HepG2 (cell line): ENCODE measurements around the gene OPRL1. TPM values are rescaled to one million over a fixed set of nuclear protein-coding genes. Genes with fewer than 3 reads are reported as not detected.

Experiments
- ATAC-seq: fragments of 200-7000 bp; cut with Tn5 transposase; 3 replicates; pipeline ENCODE4 v1.9.1; 2020; ENCODE audit warnings: mild to moderate bottlenecking, moderate library complexity
- BruUV-seq: library from RNA; stranded (reverse); fragments of 400-500 nt; replicated peaks from 2 replicates; lab custom pipeline; 2021; lab: Mats Ljungman, UMichigan
- CTCF ChIA-PET: fragments of 300-600 bp; formaldehyde crosslinking; extraction: SDS; loops from one replicate; lab custom pipeline; 2021; ENCODE audit warnings: low total read pairs, inconsistent platforms, low intra/inter-chr PET ratio; lab: Yijun Ruan, JAX
- POLR2A ChIA-PET: fragments of 350-600 bp; sonication (Branson Sonifier 250); formaldehyde crosslinking; loops from one replicate; lab custom pipeline; 2020; ENCODE audit warnings: antibody characterized with exemption, inconsistent platforms; lab: Yijun Ruan, JAX
- DNase-seq: peaks from one replicate; pipeline ENCODE4 v3.0.0-alpha.2; 2015; ENCODE audit warnings: low spot score
- FAIRE-seq: peaks from 3 replicates; lab custom pipeline; 2011; peaks lifted over from hg19 to GRCh38; lab: Jason Lieb, UNC
- H2AFZ ChIP-seq: one replicate; pipeline ENCODE4 v1.6.1; 2011; ENCODE audit warnings: low read length, inconsistent platforms
- H3K27ac ChIP-seq: fragments of 300-600 bp; 3 replicates; pipeline ENCODE4 v1.8.0; 2011; ENCODE audit warnings: mixed run types, mild to moderate bottlenecking, mixed read lengths, low read length, inconsistent platforms; ENCODE audit not compliant: insufficient read depth; ENCODE audit errors: extremely low read length
- H3K27me3 ChIP-seq, 2 experiments: fragments of 200-600 bp in 1 of 2; 2 replicates in 1 of 2; 3 replicates in 1 of 2; pipeline versions ENCODE4 v1.6.0 to v1.8.0; 2011; ENCODE audit warnings: low read length in 2 of 2, mild to moderate bottlenecking in 2 of 2, moderate library complexity in 2 of 2, inconsistent platforms in 1 of 2; ENCODE audit not compliant: insufficient read depth in 2 of 2, control insufficient read depth in 1 of 2
- H3K36me3 ChIP-seq, 2 experiments: fragments of 200-600 bp in 1 of 2; replicated peaks in 1 of 2; 2 replicates in 1 of 2; 3 replicates in 1 of 2; pipeline versions ENCODE4 v1.5.1 to v1.8.0; 2011; ENCODE audit warnings: low read length in 2 of 2, inconsistent platforms in 1 of 2; ENCODE audit not compliant: insufficient read depth in 2 of 2, control insufficient read depth in 1 of 2
- H3K4me1 ChIP-seq: 2 replicates; pipeline ENCODE4 v1.5.1; 2012; ENCODE audit warnings: low read length, inconsistent platforms; ENCODE audit not compliant: insufficient read depth
- H3K4me2 ChIP-seq: 2 replicates; pipeline ENCODE4 v1.6.0; 2011; ENCODE audit warnings: low read depth, low read length, inconsistent platforms
- H3K4me3 ChIP-seq, 3 experiments: fragments of 200-600 bp in 1 of 3; sonication (generic), shearing (Covaris generic) in 1 of 3; replicated peaks in 1 of 3; 2 replicates each; pipeline ENCODE4 v1.5.1; 2011 to 2016; ENCODE audit warnings: low read length in 3 of 3, inconsistent platforms in 2 of 3, low read depth in 2 of 3, mild to moderate bottlenecking in 2 of 3, control low read depth in 1 of 3, mixed read lengths in 1 of 3; ENCODE audit not compliant: insufficient read depth in 1 of 3
- H3K79me2 ChIP-seq: one replicate; pipeline ENCODE4 v1.6.1; 2011; ENCODE audit warnings: low read length, inconsistent platforms; ENCODE audit not compliant: insufficient read depth
- H3K9ac ChIP-seq: 2 replicates; pipeline ENCODE4 v1.6.0; 2011; ENCODE audit warnings: mild to moderate bottlenecking, low read depth, low read length, inconsistent platforms; ENCODE audit not compliant: insufficient read depth
- H3K9me3 ChIP-seq: 2 replicates; pipeline ENCODE4 v1.5.1; 2012; ENCODE audit warnings: mild to moderate bottlenecking, low read length
- H4K20me1 ChIP-seq: 2 replicates; pipeline ENCODE4 v1.6.0; 2011; ENCODE audit warnings: inconsistent platforms, mild to moderate bottlenecking, low read length, moderate library complexity; ENCODE audit not compliant: insufficient read depth
- AGO1 ChIP-seq: fragments of 200-400 bp; formaldehyde crosslinking; IDR thresholded peaks from 2 replicates; pipeline ENCODE4 v1.6.1; 2017; ENCODE audit warnings: mild to moderate bottlenecking, low read depth, low read length, moderate library complexity; ENCODE audit not compliant: poor library complexity, severe bottlenecking
- CEBPB ChIP-seq: IDR thresholded peaks from 2 replicates; pipeline ENCODE4 v1.6.1; 2011; ENCODE audit warnings: low read depth, low read length, improper control_type of control experiment, borderline replicate concordance
- CENPT ChIP-seq: sonication (generic); formaldehyde crosslinking; IDR thresholded peaks from 2 replicates; pipeline ENCODE4 v1.8.0; 2022; ENCODE audit warnings: low read depth, mild to moderate bottlenecking, moderate library complexity, missing genetic modification reagents
- FOXC1 ChIP-seq: sonication (generic); formaldehyde crosslinking; IDR thresholded peaks from 2 replicates; pipeline ENCODE4 v1.8.0; 2022; ENCODE audit warnings: mild to moderate bottlenecking, missing genetic modification reagents, borderline replicate concordance
- HOXA3 ChIP-seq: sonication (generic); formaldehyde crosslinking; IDR thresholded peaks from 2 replicates; pipeline ENCODE4 v1.5.0; 2020; ENCODE audit warnings: missing genetic modification reagents
- MAZ ChIP-seq, 2 experiments: sonication (generic) in 1 of 2; formaldehyde crosslinking in 1 of 2; IDR thresholded peaks; 2 replicates each; pipeline versions ENCODE4 v1.5.0 to v1.6.1; 2012 to 2020; ENCODE audit warnings: low read depth in 2 of 2, mild to moderate bottlenecking in 2 of 2, borderline replicate concordance in 1 of 2, improper control_type of control experiment in 1 of 2, low read length in 1 of 2, missing genetic modification reagents in 1 of 2, moderate library complexity in 1 of 2
- MTA1 ChIP-seq: sonication (generic); formaldehyde crosslinking; IDR thresholded peaks from 2 replicates; pipeline ENCODE4 v1.4.0; 2020; ENCODE audit warnings: missing genetic modification reagents, mild to moderate bottlenecking, borderline replicate concordance
- PAX8 ChIP-seq: sonication (generic); formaldehyde crosslinking; IDR thresholded peaks from 2 replicates; pipeline ENCODE4 v1.8.0; 2022; ENCODE audit warnings: mild to moderate bottlenecking, missing genetic modification reagents, borderline replicate concordance
- PHB2 ChIP-seq: fragments of 450-650 bp; IDR thresholded peaks from 2 replicates; pipeline ENCODE4 v1.6.1; 2018; ENCODE audit not compliant: partially characterized antibody
- POLR2G ChIP-seq: fragments of 200-400 bp; formaldehyde crosslinking; IDR thresholded peaks from 2 replicates; pipeline ENCODE4 v1.6.1; 2018; ENCODE audit warnings: mild to moderate bottlenecking, low read depth, low read length, moderate library complexity
- RBFOX2 ChIP-seq: fragments of 200-400 bp; formaldehyde crosslinking; IDR thresholded peaks from 2 replicates; pipeline ENCODE4 v1.6.1; 2017; ENCODE audit warnings: low read depth, mild to moderate bottlenecking, low read length
- RXRA ChIP-seq: sonication (generic); formaldehyde crosslinking; IDR thresholded peaks from 2 replicates; pipeline ENCODE4 v1.5.1; 2020; ENCODE audit warnings: missing genetic modification reagents
- ZMYM4 ChIP-seq: sonication (generic); formaldehyde crosslinking; IDR thresholded peaks from 2 replicates; pipeline ENCODE4 v1.8.1; 2023; ENCODE audit warnings: mild to moderate bottlenecking, missing genetic modification reagents
- ZNF225 ChIP-seq: sonication (generic); formaldehyde crosslinking; IDR thresholded peaks from 2 replicates; pipeline ENCODE4 v1.4.0; 2020; ENCODE audit warnings: mild to moderate bottlenecking, missing genetic modification reagents
- WGBS: methylation state at CpG from one replicate; pipeline ENCODE4 v1.1.6; 2017; ENCODE audit warnings: low lambda C conversion rate; 5-methylcytosine and 5-hydroxymethylcytosine counted together
- in situ Hi-C: cut with HindIII; loops from 2 replicates; pipeline ENCODE4 v1.10.0; 2017; ENCODE audit warnings: low pct_unique_long_range_greater_than_20kb; ENCODE audit not compliant: extremely low pct_ligation_motif_present
- intact Hi-C: fragments of 100-400 bp; cut with micrococcal nuclease; formaldehyde crosslinking; loops from one replicate; pipeline ENCODE4 v1.10.0; 2022; ENCODE audit not compliant: unreplicated experiment
- polyA plus RNA-seq, 8 experiments: library from polyadenylated mRNA; depleted of rRNA in 3 of 8; stranded (reverse) in 7 of 8; unstranded in 1 of 8; fragments of >200 nt; fragmentation: Illumina TruSeq in 4 of 8; extraction: Trizol in 4 of 8; gene quantifications; 2 replicates each; pipeline versions ENCODE4 v1.2.1 to v1.2.3, GENCODE V29; 2011 to 2016; ENCODE audit warnings: low read depth in 4 of 8, missing spikeins in 1 of 8, mixed read lengths in 1 of 8; ENCODE audit not compliant: insufficient read depth in 1 of 8
- total RNA-seq, 5 experiments: library from RNA; depleted of rRNA; stranded (reverse); fragments of >200 nt; fragmentation: Illumina TruSeq; extraction: Trizol; gene quantifications; 2 replicates each; pipeline ENCODE4 v1.2.3, GENCODE V29; 2016; ENCODE audit warnings: low read depth in 1 of 5
- TF ChIP-seq, protein P1 (sequence below): sonication (generic); formaldehyde crosslinking; IDR thresholded peaks from 2 replicates; pipeline ENCODE4 v1.5.1; 2020; ENCODE audit warnings: mild to moderate bottlenecking, missing genetic modification reagents, moderate library complexity
- TF ChIP-seq, protein P2 (sequence below): sonication (generic); formaldehyde crosslinking; IDR thresholded peaks from 2 replicates; pipeline ENCODE4 v1.8.1; 2022; ENCODE audit warnings: low read depth, mild to moderate bottlenecking, missing genetic modification reagents

The OPRL1 gene
- total and polyA plus RNA-seq, 2 of the 13 experiments (the other 11 are each of a cell fraction or from before 2014, with no cell fraction given): 0.35 to 0.71 TPM

DNA sequence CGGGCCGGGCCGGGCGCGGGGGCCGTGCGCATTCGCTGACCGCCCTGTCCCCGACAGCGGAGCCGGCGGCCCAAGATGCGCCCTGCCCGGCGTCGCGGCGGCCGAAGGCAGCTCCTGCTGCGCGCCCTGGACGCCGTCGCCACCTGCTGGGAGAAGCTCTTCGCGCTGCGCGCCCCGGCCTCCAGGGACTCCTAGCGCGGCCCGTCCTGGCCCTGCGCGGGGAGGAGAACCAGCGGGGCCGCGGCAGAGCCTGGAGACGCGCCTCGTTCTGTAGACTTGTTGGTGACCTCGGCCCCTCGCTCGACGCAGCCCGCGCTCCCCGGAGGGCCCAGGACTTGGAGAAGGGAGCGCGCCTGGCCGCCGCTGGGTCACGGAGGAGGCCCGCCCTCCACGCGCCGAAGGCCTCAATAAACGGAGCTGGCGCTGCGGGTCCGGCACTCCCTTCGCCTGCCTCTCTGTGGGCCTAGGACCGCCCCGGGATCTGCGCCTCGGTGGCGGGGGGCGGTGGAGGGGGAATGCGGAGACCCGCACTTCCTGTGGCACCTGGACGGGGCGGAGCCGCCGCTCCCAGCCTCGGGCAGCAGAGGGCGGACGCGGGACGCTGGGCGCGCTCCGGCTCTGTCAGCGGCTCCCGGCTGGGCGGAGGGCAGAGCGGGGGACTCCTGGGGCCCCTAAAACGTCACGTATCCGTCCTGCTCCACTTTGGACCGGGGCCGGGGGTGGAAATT is 41.2 kb upstream of the OPRL1 start:
- no peak for ATAC-seq
- no peaks in the 10 kb centered on the region for H3K9me3 ChIP-seq
- WGBS: 96% methylated on average over 89 of the region's 91 CpGs
- no peak for FAIRE-seq
- H2AFZ ChIP-seq: no peak overlapping the region
- no peaks in the 10 kb centered on the region for H3K27me3 ChIP-seq
- intact Hi-C loops: no loop called here
- H4K20me1 ChIP-seq: no peaks in the 10 kb centered on the region
- H3K36me3 ChIP-seq: peaks cover 6 to 9% of the 10 kb centered on the region in 2 experiments; a peak in 3 of 5 replicates
- DNase-seq: no peak
- CTCF ChIA-PET: no interaction called here
- in situ Hi-C loops: no loop called here
- POLR2A ChIA-PET: interaction anchor here (3.6 to 10.1 kb wide), 4 partner anchors 15 to 59 kb away, joined by 32 to 252 read pairs (median 40); partner anchors contain the start of genes PRPF6, SAMD10, SOX18 and TCEA2
- no peak overlapping the region for H3K4me2 ChIP-seq
- no peak overlapping the region for H3K9ac ChIP-seq
- H3K79me2 ChIP-seq: peaks cover 18% of the 10 kb centered on the region
- BruUV-seq: no TSS peak
- H3K4me1 ChIP-seq: peaks cover 71% of the 10 kb centered on the region
- H3K4me3 ChIP-seq: no peak overlapping the region
- peak overlapping the region; percentile 45 for H3K27ac ChIP-seq
- TF ChIP-seq, protein P1, sequence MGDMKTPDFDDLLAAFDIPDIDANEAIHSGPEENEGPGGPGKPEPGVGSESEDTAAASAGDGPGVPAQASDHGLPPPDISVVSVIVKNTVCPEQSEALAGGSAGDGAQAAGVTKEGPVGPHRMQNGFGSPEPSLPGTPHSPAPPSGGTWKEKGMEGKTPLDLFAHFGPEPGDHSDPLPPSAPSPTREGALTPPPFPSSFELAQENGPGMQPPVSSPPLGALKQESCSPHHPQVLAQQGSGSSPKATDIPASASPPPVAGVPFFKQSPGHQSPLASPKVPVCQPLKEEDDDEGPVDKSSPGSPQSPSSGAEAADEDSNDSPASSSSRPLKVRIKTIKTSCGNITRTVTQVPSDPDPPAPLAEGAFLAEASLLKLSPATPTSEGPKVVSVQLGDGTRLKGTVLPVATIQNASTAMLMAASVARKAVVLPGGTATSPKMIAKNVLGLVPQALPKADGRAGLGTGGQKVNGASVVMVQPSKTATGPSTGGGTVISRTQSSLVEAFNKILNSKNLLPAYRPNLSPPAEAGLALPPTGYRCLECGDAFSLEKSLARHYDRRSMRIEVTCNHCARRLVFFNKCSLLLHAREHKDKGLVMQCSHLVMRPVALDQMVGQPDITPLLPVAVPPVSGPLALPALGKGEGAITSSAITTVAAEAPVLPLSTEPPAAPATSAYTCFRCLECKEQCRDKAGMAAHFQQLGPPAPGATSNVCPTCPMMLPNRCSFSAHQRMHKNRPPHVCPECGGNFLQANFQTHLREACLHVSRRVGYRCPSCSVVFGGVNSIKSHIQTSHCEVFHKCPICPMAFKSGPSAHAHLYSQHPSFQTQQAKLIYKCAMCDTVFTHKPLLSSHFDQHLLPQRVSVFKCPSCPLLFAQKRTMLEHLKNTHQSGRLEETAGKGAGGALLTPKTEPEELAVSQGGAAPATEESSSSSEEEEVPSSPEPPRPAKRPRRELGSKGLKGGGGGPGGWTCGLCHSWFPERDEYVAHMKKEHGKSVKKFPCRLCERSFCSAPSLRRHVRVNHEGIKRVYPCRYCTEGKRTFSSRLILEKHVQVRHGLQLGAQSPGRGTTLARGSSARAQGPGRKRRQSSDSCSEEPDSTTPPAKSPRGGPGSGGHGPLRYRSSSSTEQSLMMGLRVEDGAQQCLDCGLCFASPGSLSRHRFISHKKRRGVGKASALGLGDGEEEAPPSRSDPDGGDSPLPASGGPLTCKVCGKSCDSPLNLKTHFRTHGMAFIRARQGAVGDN (CRISPR knock-in tag): peak; percentile 3; the same call in 1 of the 2 replicates
- 0 out of 2 replicates have a peak, but pooled peaks have one; percentile 21 for TF ChIP-seq RXRA (CRISPR knock-in tag)
- TF ChIP-seq PHB2: no peak
- TF ChIP-seq MTA1: peak; percentile 48; the same call in 1 of the 2 replicates
- TF ChIP-seq PAX8 (CRISPR knock-in tag): no peak
- no peak for TF ChIP-seq CEBPB
- TF ChIP-seq POLR2G: 0 out of 2 replicates have a peak, but pooled peaks have one; percentile 4
- TF ChIP-seq RBFOX2: peak; percentile 71
- no peak for TF ChIP-seq MAZ (IDR thresholded peaks at IDR 0.05; ENCODE audit: borderline replicate concordance, low read depth, low read length)
- 0 out of 2 replicates have a peak, but pooled peaks have one; percentile 25 for TF ChIP-seq MAZ (CRISPR knock-in tag; IDR thresholded peaks at IDR 0.05; ENCODE audit: low read depth)
- no peak for TF ChIP-seq ZMYM4
- TF ChIP-seq, protein P2, sequence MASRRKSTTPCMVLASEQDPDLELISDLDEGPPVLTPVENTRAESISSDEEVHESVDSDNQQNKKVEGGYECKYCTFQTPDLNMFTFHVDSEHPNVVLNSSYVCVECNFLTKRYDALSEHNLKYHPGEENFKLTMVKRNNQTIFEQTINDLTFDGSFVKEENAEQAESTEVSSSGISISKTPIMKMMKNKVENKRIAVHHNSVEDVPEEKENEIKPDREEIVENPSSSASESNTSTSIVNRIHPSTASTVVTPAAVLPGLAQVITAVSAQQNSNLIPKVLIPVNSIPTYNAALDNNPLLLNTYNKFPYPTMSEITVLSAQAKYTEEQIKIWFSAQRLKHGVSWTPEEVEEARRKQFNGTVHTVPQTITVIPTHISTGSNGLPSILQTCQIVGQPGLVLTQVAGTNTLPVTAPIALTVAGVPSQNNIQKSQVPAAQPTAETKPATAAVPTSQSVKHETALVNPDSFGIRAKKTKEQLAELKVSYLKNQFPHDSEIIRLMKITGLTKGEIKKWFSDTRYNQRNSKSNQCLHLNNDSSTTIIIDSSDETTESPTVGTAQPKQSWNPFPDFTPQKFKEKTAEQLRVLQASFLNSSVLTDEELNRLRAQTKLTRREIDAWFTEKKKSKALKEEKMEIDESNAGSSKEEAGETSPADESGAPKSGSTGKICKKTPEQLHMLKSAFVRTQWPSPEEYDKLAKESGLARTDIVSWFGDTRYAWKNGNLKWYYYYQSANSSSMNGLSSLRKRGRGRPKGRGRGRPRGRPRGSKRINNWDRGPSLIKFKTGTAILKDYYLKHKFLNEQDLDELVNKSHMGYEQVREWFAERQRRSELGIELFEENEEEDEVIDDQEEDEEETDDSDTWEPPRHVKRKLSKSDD (CRISPR knock-in tag): peak; percentile 94
- TF ChIP-seq AGO1: peak; percentile 83
- peak; percentile 83 for TF ChIP-seq HOXA3 (CRISPR knock-in tag)
- peak; percentile 33; the same call in 1 of the 2 replicates for TF ChIP-seq CENPT (CRISPR knock-in tag)
- no peak for TF ChIP-seq ZNF225
- no peak for TF ChIP-seq FOXC1 (CRISPR knock-in tag)
